Measurements from ENCODE around the gene RGMA.
"Not testable (repeated sequence)": the region's sequence is repeated elsewhere in the genome, so short reads cannot be mapped to it uniquely, and the experiment has no call there.

The RGMA gene

DNA sequence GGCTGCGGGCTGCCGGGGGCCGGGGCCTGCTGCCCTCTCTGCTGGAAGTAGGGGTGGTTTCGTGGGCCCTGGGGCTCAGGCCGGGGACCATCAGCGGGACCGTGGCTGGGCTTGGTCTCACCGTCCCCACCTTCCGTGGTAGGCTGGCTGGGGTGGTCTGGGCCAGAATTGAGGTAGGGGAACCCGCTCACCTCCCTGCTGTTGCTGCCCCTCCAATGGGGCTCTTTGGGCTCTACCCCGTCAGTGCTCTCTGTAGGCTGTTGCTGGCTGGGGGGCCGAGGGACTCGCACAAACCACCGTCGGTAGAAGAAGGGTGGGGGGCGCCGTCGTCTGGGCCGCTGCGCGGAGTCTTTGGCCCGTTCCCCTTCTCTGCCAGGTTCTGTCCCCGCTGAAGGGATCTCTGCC is 23.4 kb downstream of the RGMA start:
- no peak for DNase-seq

- no peak for DNase-seq
Observed at GRCh38 chr15:93063796-93064690, 25.0 kb downstream of the RGMA start.

GRCh38 chr15:93063262-93063671 is 25.7 kb downstream of the RGMA start:
- no peak for DNase-seq

- not testable (repeated sequence) for DNase-seq
Observed at GRCh38 chr15:93062628-93063261, 26.3 kb downstream of the RGMA start.

GRCh38 chr15:93060336-93061248 is 28.4 kb downstream of the RGMA start:
- no peak for DNase-seq

- DNase-seq, result no peak
Observed at GRCh38 chr15:93059442-93059841, 29.6 kb downstream of the RGMA start.

DNA sequence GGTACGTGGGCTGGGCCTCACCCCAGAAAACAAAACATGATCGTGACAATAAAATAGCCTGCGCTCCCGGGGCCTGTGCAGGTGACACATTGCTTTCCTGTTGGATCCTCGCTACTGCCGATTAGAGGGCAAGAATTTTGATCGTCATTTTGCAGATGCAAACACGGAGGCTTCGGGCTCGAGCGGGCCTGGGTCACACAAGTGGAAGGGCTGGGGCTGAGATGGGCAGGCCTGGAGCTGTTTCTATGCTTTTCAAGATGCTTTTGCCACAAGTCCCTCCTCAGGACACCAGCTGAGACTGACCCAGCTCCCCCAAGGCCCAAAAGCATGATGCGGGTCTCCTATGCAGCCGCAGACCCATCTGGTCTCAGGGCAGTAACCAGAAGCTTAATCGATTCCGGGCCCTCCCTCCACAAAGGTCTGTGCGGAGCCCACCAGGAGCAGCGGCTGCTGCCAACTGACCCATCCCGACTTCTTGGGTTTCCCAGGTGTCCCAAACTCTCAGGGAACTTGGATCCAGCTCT is 30.0 kb downstream of the RGMA start:
- no peak for DNase-seq

DNA sequence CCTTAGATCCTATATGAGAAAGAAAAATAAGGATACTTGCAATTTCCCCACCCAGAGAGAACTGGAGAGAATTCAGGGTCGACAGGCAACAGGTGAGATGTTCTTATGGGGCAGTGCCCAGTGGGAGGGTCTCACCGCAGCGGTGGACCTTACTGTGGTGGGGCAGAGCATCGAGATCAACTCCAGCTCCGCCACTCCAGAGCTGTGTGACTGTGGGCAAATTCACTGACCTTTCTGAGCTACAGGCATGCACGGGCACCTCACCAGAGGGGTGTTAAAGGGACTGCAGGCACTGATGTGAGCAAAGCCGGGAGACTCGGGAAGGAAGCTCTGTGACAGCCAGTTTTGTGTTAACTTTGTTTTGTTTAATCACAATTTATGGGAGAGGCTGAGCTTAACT is 30.9 kb downstream of the RGMA start:
- DNase-seq, result no peak

GRCh38 chr15:93057618-93058017 is 31.4 kb downstream of the RGMA start:
- DNase-seq, result no peak

DNA sequence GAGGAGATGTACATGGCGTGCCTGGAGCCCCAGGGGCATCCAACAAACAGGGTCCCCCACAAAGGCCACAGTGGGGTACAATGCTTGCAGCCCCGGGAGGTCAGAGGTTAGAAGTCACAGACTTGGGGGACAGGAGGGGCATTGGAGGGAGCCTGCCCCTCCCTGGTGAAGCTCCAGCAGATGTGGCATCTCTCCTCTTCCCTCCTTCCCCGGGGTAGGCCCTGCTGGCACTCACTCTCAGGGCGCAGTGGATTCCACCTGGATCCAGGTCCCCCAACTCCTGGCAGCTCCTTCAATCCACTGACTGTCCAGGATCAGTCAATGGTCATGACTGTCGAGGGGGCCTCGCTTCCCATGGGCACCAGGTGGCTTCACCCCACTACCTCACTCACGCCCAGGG is 32.2 kb downstream of the RGMA start:
- no peak for DNase-seq

GRCh38 chr15:93055211-93055610 is 33.8 kb downstream of the RGMA start:
- DNase-seq, result no peak

DNA sequence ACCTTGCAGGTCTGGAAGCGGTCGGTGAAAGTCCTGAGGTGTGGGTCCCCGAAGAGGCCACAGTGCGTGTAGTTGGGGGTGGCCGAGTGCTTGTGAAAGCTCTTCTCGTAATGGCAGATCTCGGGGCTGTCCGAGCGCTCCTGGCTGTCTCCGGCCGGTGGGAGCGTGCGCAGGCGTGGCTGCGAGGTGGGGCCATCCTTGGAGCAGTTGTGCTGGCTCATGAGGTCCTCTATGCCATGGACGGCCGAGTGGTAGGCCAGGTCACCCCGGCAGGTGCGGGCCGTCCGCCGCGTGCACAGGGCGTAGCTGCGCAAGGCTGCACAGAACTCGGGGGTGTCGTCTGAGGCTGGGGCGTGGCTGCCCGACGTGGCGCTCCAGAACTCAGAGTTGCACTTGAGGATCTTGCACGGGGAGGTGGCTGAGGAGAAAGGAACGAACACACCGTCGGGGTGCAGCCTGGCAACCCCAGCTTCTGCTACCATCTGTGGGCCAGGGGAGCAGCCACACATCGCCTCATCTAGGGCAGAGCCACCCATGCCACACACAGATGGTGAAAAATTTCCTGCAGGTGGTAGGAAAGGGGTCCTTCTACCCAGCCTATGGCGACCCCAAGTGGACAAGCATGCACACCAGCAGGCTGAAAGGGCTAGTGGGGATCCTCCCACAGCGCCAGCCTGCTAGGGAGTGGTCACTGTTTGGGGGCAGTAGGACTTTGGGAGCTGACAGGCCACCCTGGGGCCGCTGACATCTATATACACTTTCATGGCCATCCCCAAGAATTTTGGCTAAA is 36.7 kb downstream of the RGMA start:
- no peak for DNase-seq

- DNase-seq, result no peak
Observed at GRCh38 chr15:93051236-93052089, 37.5 kb downstream of the RGMA start.

DNA sequence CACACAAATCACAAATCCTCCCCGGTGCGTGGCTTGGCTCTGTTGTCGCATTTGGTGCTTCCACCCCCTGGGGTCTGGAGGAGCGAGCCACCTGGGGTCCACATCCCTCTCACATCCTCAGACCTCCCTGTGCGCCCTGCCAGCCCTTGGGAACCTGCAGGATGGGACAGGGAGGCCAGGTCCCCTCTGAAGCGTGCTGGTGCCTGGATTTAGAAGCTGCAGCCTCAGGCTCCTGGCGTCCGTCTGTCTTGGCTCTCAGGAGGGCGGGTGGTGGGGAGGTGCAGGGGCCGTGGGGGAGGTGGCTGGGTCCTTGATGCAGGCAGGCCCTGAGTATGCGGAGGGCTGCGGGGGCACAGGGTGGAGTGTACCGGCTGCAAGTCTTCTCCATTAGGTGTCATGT is 38.4 kb downstream of the RGMA start:
- DNase-seq, result no peak

GRCh38 chr15:93049914-93050578 is 39.0 kb downstream of the RGMA start:
- no peak for DNase-seq

DNA sequence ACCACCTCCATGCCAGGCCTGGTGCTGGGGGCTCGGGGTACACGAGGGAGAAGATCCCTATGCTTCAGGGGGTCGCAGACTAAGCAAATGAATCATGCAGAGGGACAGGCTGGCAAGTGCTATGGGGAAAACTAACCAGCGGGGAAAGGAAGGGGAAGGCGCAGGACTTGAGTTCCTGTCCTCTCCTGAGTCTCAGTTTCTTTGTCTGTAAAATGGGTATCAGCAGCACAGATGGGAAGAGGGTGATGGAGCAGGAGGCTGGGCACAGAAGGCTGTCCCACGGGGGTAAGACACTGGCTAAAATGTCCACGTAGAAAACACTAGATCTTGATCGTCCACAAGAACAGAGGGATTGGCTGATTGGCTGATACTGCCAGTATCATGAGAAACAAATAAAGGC is 39.8 kb downstream of the RGMA start:
- DNase-seq, result no peak

DNA sequence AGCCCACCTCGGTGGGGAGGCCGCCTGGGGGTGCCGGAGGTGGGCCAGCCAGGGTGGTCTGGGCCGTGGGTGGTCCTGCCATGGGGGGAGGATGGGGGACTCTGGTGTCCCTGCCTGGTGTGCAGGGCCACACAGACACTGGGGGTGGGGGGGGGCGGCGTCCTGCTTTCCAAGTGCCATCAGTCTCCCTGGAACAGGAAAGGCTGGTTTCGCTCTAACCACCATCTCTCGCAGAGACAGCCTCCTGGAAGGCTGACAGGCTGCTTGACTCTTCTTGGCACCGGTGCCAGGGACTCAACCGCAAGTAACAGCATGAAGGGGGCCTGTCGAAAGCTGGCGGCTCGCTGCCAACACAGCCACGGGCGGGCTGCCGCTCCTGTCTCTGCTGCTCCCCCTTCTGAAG is 40.3 kb downstream of the RGMA start:
- peak; percentile 70 for DNase-seq

- no peak for DNase-seq
Observed at GRCh38 chr15:93048426-93048721, 40.6 kb downstream of the RGMA start.

- DNase-seq, result no peak
Observed at GRCh38 chr15:93047621-93048425, 41.2 kb downstream of the RGMA start.

- no peak for DNase-seq
Observed at GRCh38 chr15:93046721-93047120, 42.3 kb downstream of the RGMA start.

Measured in right hindlimb (tissue), 1 donor.